Measurements from ENCODE around the gene GRAMD1B.

The GRAMD1B gene

DNA sequence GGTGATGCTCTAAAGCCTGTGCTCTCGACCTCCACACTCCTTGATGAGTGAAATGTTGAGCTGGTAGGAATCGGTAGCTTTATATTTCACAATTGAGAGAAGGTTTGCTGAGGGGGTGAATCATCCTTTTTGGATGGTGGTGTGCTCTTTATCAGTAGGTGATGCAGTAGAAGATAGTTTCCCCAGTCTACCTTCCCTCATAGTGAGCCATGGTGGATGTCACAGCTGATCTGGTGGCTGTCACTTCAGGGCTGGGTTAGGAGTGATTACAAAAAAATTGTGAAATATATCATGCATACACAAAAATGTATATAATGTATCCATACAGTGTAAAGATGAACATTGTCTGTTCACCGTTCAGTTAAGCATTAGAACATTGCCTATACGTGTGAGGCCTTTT is 105.3 kb downstream of the GRAMD1B start:
- DNase-seq (ENCODE audit: low spot score): no peak

- no peak for DNase-seq (ENCODE audit: low spot score)
Observed at GRCh38 chr11:123536690-123537437, 106.8 kb downstream of the GRAMD1B start.

DNA sequence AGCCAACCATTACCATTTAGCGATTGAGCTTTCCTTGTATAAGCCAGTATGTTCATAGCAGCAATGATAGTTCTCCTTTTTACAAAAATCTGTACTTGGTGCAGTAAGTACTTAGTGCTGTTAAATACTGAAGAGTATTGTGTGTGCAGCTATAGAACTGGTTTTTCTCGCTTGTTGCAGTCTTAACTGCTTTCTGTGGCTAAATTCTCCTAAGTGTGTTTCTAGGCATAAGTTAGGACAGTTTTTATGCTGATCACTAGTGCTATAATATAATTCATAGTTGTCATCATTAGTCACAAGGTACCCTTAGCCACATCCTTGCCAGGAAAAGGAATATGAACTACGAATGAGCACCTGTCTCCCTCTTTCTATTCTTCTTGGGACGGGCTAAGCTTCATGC is 107.7 kb downstream of the GRAMD1B start:
- DNase-seq (ENCODE audit: low spot score): no peak

DNA sequence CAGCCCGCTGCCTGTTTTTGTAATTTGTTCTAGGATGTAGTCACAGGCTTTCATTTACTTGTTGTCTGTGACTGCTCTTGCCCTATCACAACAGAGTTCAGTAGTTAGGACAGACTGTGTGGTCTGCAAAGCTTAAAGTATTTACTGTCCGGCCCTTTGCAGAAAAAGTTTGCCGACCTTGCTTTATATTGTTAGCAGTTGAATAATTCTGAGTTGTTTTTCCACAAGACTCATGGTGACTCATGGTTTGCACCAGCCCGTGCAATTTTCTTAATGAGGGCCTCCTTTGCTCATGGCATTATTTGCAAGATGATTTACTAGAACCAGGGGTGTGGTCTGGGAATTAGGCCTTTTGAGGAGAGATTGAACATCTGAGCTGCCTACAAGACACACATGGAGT is 113.7 kb downstream of the GRAMD1B start:
- DNase-seq (ENCODE audit: low spot score): no peak

- DNase-seq (ENCODE audit: low spot score): peak; percentile 95
Observed at GRCh38 chr11:123544631-123545375, 114.7 kb downstream of the GRAMD1B start.

DNA sequence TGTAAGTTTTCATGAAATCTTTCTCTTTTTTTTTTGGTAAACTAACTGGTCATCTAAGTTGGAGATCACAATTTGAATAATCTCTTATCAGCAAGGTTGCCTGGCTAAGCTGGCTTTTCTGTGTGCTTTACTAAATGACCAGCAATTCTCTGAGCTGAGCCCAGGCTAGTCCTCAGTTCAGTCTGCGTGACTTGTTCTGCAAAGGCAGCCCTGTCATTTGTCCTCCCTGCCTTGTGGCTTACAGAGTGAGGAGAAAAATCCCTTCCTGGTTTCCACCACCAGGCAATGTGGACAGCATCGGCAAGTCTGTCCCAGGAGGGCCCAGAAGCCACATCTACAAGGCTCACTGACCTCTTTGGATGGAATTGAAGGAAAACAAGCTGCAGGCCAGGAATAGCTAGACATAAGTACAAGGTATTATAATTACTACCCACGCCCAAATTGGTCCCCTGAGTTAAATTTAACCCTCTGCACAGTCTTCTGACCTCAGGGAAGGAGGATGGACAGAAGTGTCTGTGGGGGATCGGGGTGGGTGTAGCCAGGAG is 115.7 kb downstream of the GRAMD1B start:
- no peak for DNase-seq (ENCODE audit: low spot score)

DNA sequence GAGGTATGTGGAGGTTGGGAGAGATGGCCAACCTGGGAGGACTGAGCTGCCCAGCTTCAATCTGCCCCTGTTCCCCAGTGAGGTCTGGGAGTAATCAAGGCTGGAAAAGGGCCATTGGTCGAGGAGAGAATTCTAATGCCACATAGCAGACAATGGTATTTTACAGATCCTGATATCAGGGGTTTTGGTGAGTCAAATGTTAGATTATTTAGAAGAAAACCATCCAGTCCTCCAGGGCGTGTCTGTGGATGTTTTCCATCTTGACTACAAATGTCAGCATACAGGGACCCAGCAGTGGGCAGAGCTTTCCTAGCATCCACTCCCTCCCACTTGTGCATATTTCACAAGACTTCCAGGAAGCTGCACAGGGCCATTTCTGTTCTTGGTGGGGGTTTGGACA is 116.4 kb downstream of the GRAMD1B start:
- DNase-seq (ENCODE audit: low spot score): no peak

DNA sequence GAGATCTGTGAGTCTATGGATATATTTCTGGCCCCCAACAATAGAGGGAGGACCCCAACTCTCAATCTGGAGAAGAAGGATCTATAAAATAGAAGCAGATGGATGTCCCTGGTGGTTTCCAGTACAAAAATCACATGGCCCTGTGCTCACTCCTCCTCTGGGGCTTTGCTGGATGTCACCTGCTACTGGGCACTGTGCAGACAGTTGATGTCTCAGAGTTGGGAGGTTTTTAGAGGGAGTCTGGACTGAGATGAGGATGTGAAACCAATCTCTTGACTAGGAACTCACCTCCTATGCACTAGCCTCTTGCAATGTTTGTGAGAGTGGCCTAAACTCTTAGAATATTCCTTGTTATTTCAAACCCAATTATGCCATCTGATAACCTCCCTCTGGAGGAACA is 117.1 kb downstream of the GRAMD1B start:
- no peak for DNase-seq (ENCODE audit: low spot score)

- no peak for DNase-seq (ENCODE audit: low spot score)
Observed at GRCh38 chr11:123548774-123549173, 118.7 kb downstream of the GRAMD1B start.

DNA sequence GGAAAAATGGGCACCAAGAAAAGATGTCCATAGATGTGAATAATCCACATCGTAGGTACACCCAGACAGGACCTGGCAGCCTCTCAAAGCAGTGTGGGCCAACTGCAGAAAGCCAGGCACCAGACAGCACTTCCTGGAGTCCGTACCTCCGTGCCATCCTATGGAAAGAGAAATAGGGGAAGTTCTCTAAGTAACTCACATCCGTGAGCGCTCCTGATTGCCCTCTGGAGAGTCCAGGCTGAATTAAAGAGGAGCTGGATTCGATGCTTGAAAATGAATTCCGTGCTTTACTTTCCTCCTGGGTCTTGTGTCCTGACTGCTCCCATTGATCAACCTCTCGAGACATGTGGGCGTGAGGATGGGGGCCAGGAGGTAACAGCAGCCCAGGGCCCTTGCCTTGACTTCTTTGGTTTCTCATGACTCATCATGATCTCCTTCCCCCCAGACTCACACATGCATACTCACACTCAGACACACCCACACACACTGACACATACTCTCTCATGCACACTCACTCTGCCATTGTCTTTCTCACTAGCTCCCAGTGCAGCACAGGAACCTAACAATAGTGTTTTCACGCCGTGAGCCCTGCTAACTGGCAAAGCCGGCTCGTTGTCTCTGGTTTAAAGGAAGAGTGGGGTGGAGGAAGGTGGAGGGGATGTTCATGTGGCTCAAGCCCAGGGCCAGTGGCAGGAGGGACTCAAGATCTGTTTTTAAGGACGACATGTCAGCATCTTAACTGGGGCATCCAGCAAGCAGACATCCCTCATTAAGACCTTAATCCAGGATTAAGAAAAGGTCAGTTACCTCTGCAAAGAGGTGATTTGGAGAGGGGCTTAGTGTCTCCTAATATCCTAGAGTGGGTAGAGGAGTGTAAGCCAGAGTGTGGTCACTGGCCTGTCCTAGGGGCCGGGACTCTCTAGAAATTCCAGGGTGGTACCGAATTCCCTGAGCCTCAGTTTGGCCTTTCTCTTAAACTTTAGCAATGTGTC is 120.2 kb downstream of the GRAMD1B start:
- DNase-seq (ENCODE audit: low spot score): no peak

- no peak for DNase-seq (ENCODE audit: low spot score)
Observed at GRCh38 chr11:123551079-123551478, 121.0 kb downstream of the GRAMD1B start.

DNA sequence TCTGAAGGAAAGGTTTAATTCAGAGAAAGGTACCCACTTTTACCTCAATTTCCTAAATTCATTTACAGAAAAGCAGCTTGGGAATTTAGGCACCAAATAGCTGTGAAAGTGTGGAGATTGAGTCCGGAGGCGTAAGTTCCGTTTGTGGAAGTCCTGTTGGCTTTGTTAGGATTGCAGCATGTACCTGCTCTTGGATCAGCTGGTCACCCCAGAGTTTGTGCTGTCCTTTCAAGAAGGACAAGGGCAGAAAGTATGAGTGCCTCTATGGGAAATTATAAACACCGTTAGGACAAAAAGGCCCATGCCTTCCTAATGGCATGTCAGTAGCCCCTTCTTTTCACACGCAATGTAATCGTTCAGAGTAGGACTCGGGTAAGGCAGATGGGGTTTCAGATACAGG is 126.6 kb downstream of the GRAMD1B start:
- no peak for DNase-seq (ENCODE audit: low spot score)

- DNase-seq (ENCODE audit: low spot score): no peak
Observed at GRCh38 chr11:123558536-123559315, 128.7 kb downstream of the GRAMD1B start.

DNA sequence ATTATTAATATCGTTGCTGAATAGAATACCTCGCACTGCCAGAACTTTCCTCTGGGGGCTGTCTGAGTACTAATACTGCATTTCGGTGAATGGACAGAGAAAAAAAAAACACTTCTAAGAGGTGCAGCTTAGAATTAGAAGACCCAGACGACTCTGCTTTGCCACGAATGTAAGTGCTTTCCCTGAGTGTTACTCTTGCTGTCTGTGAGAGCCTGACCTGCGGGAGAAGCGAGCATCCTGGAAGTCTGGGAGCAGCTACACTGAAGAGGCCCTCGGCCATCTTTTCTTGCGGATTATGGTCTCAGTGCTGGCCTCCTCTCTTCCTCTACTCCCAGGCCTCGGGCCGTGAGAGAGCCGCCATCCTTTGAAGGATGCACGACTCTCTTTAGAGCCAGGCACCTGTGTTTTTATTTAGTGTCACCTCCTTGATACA is 129.5 kb downstream of the GRAMD1B start:
- DNase-seq (ENCODE audit: low spot score): no peak

DNA sequence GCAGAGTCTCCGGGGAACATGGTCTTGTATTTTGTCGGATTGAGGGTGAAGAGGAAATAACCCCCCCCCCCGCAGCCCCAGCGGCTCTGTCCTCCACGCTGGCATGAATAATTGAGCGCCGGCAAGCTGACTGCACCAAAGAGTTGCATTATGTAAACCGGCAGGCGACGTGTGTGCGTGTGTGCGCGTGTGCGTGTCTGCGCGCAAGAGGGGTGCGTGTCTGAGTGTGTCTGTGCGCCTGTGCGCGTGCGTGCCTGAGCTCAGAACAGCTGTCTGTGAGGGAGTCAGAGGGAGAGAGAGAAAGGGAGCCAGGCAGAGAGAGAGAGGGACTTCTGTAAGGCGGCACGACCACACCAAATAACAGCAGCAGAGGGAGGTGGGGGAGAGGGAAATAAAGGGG is 129.9 kb downstream of the GRAMD1B start:
- DNase-seq (ENCODE audit: low spot score): peak; percentile 61

DNA sequence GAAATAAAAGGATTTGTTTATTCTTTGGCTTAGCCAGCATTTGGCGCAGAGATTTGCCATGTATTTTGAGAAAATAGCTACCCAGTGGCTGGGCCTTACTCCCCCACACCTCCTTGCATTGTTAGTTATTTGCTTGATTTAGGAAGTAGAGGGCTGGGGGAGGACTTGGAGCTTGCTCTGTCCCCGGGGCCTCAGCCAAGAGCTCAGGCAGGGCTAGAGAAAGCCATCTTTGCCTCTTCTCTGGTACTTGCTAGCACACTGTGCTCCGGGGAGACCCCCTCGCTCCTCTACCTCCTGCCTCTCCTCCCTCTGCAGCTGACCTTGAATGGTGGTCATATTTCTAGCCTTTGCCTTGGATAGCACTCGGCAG is 131.3 kb downstream of the GRAMD1B start:
- no peak for DNase-seq (ENCODE audit: low spot score)

DNA sequence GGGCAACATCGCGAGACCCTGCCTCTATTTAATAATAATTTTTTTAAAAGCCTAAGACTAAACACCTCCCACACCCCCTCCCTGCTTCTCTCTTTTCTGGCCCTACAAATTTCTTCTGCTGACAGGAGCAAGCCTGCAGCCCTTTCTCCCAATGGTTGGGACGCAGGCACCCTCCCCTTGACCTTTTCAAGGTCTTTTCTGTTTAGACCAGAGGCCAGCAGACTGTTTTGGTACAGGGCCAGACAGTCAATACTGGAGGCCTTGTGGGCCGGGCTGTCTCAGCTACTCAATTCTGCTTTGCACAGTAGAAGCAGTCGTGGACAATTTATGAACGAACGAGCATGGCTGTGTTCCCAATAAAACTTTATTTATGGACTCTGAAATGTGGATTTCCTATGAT is 132.1 kb downstream of the GRAMD1B start:
- DNase-seq (ENCODE audit: low spot score): no peak

- DNase-seq (ENCODE audit: low spot score): no peak
Observed at GRCh38 chr11:123562829-123563228, 132.8 kb downstream of the GRAMD1B start.

GRCh38 chr11:123564221-123564620 is 134.2 kb downstream of the GRAMD1B start:
- no peak for DNase-seq (ENCODE audit: low spot score)

DNA sequence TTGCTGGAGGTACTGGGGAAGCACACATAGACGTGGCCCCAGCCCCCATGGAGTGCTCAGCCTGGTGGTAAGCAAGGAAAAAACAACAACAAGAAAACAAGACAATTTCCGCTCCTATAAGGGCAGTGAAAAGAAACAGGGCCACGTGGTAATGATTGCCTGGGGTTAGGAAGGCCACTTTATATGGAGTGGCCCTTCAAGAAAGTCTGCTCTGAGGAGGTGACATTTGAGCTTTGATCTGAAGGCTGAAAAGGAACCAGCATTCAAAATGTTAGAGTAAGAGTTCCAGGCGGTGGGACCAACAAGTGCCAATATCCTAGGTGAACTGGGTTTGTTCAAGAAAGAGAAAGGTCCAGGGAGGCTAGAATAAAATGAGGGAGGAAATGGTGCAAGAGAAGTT is 136.8 kb downstream of the GRAMD1B start:
- no peak for DNase-seq (ENCODE audit: low spot score)

- peak; percentile 54 for DNase-seq (ENCODE audit: low spot score)
Observed at GRCh38 chr11:123567466-123567865, 137.4 kb downstream of the GRAMD1B start.

Measured in pons (tissue), 1 donor.